SH-SY5Y (cell line): ENCODE results near the gene CMSS1.

Source experiments
- GATA2 ChIP-seq: IDR thresholded peaks from 2 replicates; pipeline ENCODE4 v1.6.1; 2011; ENCODE audit warnings: mild to moderate bottlenecking, low read depth, low read length
- GATA3 ChIP-seq: IDR thresholded peaks from 2 replicates; pipeline ENCODE4 v1.6.1; 2011; ENCODE audit warnings: low read depth, mild to moderate bottlenecking, low read length, moderate library complexity

The CMSS1 gene

DNA sequence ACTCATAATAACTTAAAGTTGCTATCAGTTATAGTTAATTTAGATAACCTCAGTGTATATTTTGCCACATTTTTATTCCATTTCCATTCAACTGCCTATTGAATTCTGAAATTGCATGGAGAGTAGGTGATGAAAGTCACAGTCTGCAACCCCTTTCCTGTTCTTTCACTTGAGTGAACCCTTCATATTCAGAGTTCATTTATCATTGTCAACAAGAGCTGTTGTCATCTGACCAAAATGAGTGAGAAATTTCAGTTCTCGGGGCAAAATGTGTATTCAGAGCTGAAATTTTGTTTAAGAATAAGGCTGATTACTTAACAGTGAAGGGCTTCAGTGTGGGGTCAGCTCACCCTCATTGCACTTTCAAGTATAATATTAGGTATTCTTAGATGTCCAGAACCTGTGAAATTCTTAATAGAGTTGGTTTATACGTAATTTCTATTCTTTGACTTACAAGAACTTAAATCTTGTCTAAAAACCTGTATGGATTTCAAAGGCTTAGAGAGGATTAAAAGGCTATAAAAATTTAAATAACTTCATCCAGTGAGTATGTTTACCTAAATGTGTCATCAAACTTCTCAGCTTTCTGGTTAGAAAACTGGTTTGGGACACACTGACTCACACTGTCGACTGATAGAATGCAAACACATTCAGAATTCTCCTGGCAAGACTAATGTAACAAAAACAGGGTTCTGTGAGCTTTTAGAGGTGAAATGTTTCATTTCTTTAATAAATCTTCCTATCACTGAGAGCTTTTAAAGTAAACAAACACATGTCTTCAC is 92.2 kb downstream of the CMSS1 start:
- no peak for TF ChIP-seq GATA2
- no peak for TF ChIP-seq GATA3

DNA sequence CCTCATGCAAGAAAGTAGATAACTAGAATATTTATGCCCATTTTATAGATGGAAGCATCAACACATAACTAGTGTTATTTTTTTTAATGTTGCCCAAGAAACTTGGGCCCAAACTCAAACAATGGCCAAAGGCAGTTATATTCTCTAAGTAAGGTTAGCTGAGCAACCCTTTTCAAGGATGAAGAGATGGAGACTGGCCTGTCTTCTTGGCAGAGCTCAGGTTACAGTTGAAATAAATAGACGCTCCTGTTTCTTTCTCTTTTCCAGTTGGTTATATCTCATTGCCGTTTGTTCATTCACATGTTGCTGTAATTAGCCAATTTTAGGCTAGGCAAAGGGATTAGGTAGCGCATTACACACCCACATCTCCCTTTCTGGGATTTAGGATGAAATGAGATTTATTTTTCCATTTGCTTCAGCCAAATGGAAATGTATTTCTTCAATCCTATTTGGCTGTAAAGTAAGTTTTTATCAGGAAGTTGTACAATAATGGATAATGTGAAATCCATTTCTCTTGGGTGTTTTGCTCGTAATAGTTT is 93.2 kb downstream of the CMSS1 start:
- TF ChIP-seq GATA3 (no peak), GATA2 (no peak)

DNA sequence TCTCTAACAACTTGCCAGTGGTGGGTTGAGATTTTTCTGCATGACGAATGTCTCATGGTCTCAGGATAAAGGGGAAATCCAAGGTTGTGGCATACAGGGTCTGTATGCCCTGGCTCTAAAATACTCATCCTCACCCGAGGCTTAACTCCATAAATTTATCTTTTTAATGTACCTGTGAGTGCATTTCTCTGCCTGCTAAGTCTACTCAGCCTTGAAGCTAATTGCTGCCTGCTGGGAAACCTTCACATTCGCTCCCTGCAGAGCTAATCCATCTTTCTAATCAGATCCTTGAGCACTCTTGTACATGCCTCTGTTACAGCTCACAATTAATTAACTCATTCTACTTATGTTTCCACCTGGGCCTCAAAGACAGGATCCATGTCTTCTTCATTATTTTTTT is 93.8 kb downstream of the CMSS1 start:
- TF ChIP-seq GATA3 (no peak), GATA2 (peak; percentile 27; the same call in 1 of the 2 replicates)

DNA sequence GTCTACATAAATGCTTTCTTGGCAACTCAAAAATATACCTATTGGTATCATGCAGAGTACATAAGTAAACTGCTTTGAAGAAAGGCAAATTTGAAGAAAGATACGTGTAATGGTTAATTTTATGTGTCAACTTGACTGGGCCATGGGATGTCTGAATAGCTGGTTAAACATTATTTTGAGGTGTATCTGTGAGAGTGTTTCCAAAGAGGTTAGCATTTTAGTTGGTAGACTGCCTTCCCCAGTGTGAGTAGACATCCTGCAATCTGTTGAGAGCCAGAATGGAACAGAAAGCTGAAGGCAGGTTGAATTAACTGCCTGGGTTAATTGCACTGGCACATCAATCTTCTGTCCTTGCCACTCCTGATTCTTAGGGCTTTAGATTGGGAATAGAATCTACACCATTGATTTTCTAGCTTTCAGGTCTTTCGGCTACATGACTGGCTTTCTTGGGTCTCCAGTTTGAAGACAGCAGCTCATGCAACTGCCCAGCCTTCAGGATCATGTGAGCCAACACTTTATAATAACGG is 98.3 kb downstream of the CMSS1 start:
- TF ChIP-seq GATA3 (no peak), GATA2 (no peak)

DNA sequence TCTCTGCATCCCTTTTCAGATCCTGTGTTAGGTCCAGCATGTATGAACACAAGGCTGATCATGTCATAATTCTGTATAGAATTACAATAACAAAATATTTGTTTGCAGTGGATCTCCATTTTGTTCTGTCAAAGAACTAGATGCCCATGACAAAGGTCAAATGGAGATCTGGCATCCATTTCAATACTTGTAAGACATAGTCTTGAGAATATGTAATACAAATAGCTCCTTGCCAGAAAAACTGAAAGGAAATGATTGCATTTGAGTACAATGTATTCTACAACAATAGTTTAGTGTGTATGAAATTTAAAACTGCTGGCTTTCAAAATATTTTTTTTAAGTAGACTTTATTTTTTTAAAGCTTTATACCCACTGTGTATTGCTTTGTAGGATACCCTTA is 101.1 kb downstream of the CMSS1 start:
- TF ChIP-seq GATA3 (no peak), GATA2 (no peak)

DNA sequence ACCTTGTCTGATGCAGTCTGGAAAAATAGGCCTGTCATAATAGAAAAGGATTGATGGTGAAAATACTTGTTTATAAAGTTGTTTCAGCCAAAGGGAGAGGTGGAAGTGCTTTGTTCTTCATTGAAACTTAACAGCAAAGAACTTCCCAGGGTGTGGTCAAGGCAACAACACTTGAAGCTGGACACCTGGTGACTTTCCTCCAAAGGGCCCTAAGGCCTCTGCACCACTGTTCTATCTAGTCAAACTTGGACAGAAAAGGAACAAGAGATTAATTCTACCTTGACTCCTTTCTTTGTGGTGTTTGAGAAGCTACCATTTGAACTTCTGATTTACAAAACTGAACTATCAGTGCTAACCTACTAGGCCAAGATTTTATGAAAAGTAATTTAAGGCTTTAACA is 102.0 kb downstream of the CMSS1 start:
- TF ChIP-seq GATA2 (no peak), GATA3 (no peak)

DNA sequence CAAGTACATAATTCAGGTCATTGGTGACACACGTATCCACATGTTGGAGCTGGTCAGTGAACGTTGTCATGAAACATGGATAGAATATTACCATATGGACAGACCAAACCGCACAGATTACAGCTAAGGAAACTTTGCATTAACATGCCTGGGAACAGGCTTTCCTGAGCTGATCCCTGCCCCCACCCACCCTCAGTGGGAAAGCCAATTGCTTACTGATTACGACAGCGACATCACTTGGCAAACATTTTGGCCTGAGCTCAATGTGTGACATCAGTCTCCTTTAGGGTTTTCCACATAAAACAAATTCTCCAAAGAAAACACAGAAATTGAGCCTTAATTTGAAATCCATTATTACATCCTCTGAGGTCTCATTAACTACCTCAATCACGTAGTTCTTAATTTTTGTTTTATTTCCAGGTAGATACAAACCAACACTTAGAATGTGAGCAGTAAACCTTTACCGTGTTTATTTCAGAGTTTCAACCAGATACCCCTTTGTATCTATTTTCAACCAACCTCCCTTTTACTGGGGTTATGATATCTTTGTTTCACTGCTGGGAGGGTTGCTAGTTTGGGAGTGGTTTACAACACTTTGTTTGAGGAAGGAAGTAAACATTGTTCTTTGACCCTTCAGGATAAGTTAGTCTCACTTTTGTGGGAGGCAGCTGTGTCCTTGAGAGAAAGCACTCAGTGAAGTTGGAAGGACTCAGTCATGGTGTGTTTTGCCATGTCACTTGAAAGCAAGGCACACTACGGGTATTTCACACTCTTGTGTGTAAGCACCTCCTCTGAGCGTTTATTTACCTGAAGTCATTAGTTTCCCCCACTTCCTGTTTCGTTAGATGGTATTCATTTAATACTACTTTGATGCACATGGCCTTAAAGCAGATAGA is 103.1 kb downstream of the CMSS1 start:
- TF ChIP-seq GATA2 = no peak
- TF ChIP-seq GATA3 = no peak

DNA sequence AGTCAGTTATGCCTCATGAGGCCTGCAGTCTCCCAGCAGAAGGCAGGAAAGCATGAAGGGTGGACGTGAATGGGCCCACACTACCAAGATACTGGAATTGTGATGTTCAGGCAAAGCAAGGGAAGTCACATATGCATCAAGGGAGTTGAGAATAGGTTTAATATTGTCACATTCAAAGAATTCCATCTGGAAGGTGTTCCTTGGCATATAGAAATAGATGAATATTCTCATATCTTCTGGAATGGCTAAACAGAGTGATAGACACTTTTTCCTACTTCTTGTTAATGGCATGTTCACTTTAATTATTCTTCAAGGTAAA is 103.7 kb downstream of the CMSS1 start:
- TF ChIP-seq GATA2 = no peak
- TF ChIP-seq GATA3 = no peak

DNA sequence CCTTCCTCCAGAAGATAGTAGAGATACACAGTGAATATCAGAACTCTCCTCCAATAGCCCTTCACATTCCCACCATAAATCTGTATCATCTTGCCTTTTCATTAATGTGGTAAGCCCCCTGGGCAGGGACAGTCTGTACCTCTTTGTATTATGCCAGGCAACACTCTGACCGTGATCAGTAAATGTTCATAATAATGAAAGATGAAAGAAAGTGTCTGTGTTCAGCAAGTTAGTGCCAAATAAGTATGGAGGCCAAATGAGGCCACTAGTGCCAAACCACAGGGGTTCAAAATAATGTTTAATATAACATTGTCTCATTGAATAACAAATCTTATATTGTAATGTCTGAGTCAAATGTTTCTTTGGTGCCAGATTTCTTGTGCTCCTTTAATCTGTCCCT is 104.3 kb downstream of the CMSS1 start:
- no peak for TF ChIP-seq GATA3
- no peak for TF ChIP-seq GATA2

DNA sequence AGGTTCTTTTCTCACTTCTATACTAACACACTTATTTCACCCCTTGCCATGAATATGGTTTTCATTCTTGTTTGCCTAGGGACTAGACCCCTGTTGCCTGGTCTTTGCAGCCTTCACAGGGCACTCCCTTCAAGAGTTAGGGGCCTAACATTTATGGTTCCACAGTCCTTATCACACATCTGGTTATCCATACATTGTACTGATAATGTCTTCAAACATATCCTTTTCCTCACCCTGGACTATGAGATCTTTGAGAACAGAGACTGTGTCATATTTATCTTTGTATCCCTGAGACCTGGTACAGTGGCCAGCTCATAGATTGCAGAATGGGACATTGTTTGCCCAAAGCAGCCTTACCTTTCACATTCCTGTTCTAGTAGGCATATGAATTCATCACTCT is 106.2 kb downstream of the CMSS1 start:
- no peak for TF ChIP-seq GATA3
- no peak for TF ChIP-seq GATA2

DNA sequence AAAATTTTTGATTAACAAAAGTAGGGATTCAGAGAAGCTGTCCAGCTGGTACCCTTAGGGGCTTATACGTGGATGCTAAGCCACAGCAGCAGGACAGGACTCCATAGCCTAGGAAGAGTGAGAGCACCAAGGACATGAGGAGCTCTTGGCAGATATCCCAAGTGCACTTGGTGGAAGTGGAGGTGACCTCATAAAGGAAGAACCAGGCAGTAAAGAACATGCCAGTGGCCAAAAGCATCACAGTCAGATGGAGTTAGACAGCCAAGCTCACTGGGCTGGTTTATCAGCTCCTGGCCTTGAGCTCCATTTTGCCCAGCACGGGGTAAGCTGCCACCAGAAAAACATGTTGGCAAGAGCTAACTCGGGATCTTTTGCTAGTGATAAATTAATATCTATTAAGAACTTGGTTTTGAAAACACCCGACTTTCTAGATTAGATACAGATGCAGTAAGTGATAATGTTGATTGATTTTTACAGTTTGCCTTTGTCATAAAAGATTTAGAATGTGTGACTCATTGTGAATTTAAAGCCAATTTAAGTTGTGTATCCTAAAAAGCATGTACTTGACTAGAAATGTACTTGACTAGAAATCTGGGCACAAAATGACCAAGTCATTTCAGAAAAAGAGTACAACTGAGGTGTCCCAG is 108.0 kb downstream of the CMSS1 start:
- no peak for TF ChIP-seq GATA3
- no peak for TF ChIP-seq GATA2

DNA sequence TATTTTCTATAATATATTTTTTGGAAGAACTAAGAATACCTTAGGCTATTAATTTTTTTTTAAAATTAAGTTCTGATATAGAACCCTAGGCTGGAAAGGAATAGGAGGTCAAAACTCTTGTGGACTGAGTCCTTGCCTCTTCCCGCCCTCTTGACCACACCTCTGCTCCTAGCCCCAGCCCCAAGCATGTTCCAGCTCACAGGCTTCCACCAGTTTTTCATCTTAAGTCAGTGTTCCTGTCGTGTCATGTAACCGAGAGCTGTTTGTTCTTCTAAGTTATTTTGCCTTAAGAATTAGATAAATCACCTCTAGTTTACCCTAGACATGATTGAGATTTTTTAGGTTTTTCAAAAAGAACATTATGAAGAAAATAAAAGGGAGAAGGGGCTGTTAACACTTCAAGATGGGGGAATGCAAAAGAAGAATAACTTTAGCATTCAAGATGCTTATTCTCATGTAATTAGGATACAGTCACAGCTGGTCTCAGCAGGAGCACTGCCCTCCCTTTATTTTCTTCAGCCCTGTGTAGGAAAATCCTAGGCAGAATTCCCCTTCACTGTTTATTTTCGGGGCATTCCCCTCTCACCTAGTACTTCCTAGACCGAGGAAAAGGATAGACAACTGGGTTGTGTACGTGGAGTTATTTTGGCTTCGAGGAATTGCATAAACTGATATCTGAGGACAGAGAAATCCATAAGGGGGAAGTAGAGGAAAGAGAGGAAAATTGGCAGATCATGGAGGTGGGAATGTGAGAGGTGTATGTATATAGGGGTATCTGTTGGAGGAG is 110.2 kb downstream of the CMSS1 start:
- TF ChIP-seq GATA3 = no peak
- TF ChIP-seq GATA2 = no peak
